Fibroblast of lung (primary cell): Measurements from ENCODE around the gene TMED3.

Experiments used
- CTCF ChIP-seq, 2 donors: IDR thresholded peaks in 1 of 2; conservative IDR thresholded peaks in 1 of 2; 1 replicate in 1 of 2; 2 replicates in 1 of 2; pipeline ENCODE4 v1.5.1; 2011 to 2012; ENCODE audit warnings: low read length in 2 of 2, control low read depth in 1 of 2, inconsistent platforms in 1 of 2, low read depth in 1 of 2, mild to moderate bottlenecking in 1 of 2
- EZH2 ChIP-seq: IDR thresholded peaks from 2 replicates; pipeline ENCODE4 v1.5.1; 2012; ENCODE audit warnings: low read length, control low read depth, mild to moderate bottlenecking; ENCODE audit errors: missing control alignments

- no peak for TF ChIP-seq EZH2
- no peak for TF ChIP-seq CTCF (conservative IDR thresholded peaks at IDR 0.05 in 1 of 2, IDR thresholded peaks at IDR 0.05 in 1 of 2; ENCODE audit: low read depth in 1 of 2, low read length in 2 of 2)
These were observed 6.0 kb downstream of the TMED3 start for GRCh38 chr15:79316864-79317263.
